HepG2 (cell line): Measurements from ENCODE around the gene BCORL1. TPM values are rescaled to one million over a fixed set of nuclear protein-coding genes. Genes with fewer than 3 reads are reported as not detected.
A peak's percentile ranks its signal among the peaks of the same experiment; 100 is the strongest.

ENCODE experiments used
- BCL6 ChIP-seq: IDR thresholded peaks from 2 replicates; pipeline ENCODE4 v1.6.1; 2016; ENCODE audit warnings: missing genetic modification reagents, missing compliant biosample characterization
- FIP1L1 ChIP-seq: fragments of 200-400 bp; formaldehyde crosslinking; IDR thresholded peaks from 2 replicates; pipeline ENCODE4 v1.6.1; 2018; ENCODE audit warnings: low read depth, mild to moderate bottlenecking, low read length, moderate library complexity, borderline replicate concordance; ENCODE audit not compliant: insufficient read depth
- GABPB1 ChIP-seq: IDR thresholded peaks from 2 replicates; pipeline ENCODE4 v1.6.1; 2016; ENCODE audit warnings: mild to moderate bottlenecking, missing genetic modification reagents, moderate library complexity, missing compliant biosample characterization
- NONO ChIP-seq, 2 experiments: fragments of 450-650 bp in 1 of 2; sonication (generic) in 1 of 2; formaldehyde crosslinking in 1 of 2; IDR thresholded peaks in 1 of 2; conservative IDR thresholded peaks in 1 of 2; 2 replicates each; pipeline versions ENCODE4 v1.6.1 to v1.8.0; 2017 to 2022; ENCODE audit warnings: mild to moderate bottlenecking in 1 of 2, missing genetic modification reagents in 1 of 2, moderate library complexity in 1 of 2
- PHF21A ChIP-seq: sonication (generic); formaldehyde crosslinking; IDR thresholded peaks from 2 replicates; pipeline ENCODE4 v1.5.0; 2020; ENCODE audit warnings: mild to moderate bottlenecking, missing genetic modification reagents
- PHF8 ChIP-seq: sonication (generic); formaldehyde crosslinking; IDR thresholded peaks from 2 replicates; pipeline ENCODE4 v1.5.0; 2020; ENCODE audit warnings: missing genetic modification reagents
- POLR2G ChIP-seq: fragments of 200-400 bp; formaldehyde crosslinking; IDR thresholded peaks from 2 replicates; pipeline ENCODE4 v1.6.1; 2018; ENCODE audit warnings: mild to moderate bottlenecking, low read depth, low read length, moderate library complexity
- RBM22 ChIP-seq: fragments of 200-400 bp; formaldehyde crosslinking; optimal IDR thresholded peaks from 2 replicates; pipeline ENCODE3; 2017; ENCODE audit warnings: mild to moderate bottlenecking, low read length, moderate library complexity
- XRCC5 ChIP-seq: fragments of 200-400 bp; formaldehyde crosslinking; optimal IDR thresholded peaks from 2 replicates; pipeline ENCODE3; 2017; ENCODE audit warnings: mild to moderate bottlenecking, low read length
- ZSCAN25 ChIP-seq: sonication (generic); formaldehyde crosslinking; IDR thresholded peaks from 2 replicates; pipeline ENCODE4 v1.8.0; 2022; ENCODE audit warnings: mild to moderate bottlenecking, missing genetic modification reagents
- polyA plus RNA-seq, 8 experiments: library from polyadenylated mRNA; depleted of rRNA in 3 of 8; stranded (reverse) in 7 of 8; unstranded in 1 of 8; fragments of >200 nt; fragmentation: Illumina TruSeq in 4 of 8; extraction: Trizol in 4 of 8; gene quantifications; 2 replicates each; pipeline versions ENCODE4 v1.2.1 to v1.2.3, GENCODE V29; 2011 to 2016; ENCODE audit warnings: low read depth in 4 of 8, missing spikeins in 1 of 8, mixed read lengths in 1 of 8; ENCODE audit not compliant: insufficient read depth in 1 of 8
- total RNA-seq, 5 experiments: library from RNA; depleted of rRNA; stranded (reverse); fragments of >200 nt; fragmentation: Illumina TruSeq; extraction: Trizol; gene quantifications; 2 replicates each; pipeline ENCODE4 v1.2.3, GENCODE V29; 2016; ENCODE audit warnings: low read depth in 1 of 5
- TF ChIP-seq, protein P1 (sequence below): sonication (generic); formaldehyde crosslinking; IDR thresholded peaks from 2 replicates; pipeline ENCODE4 v1.4.0; 2020; ENCODE audit warnings: mild to moderate bottlenecking, missing genetic modification reagents
- TF ChIP-seq, protein P2 (sequence below): sonication (generic); formaldehyde crosslinking; IDR thresholded peaks from 2 replicates; pipeline ENCODE4 v1.5.1; 2020; ENCODE audit warnings: mild to moderate bottlenecking, missing genetic modification reagents, moderate library complexity
- TF ChIP-seq, protein P3 (sequence below): sonication (generic); formaldehyde crosslinking; conservative IDR thresholded peaks from 2 replicates; pipeline ENCODE4 v1.4.0; 2020; ENCODE audit warnings: mild to moderate bottlenecking, missing genetic modification reagents, moderate library complexity
- TF ChIP-seq, protein P4 (sequence below): sonication (generic); formaldehyde crosslinking; IDR thresholded peaks from 2 replicates; pipeline ENCODE4 v1.5.1; 2020; ENCODE audit warnings: missing genetic modification reagents, mild to moderate bottlenecking, borderline replicate concordance
- TF ChIP-seq, protein P5 (sequence below): sonication (generic); formaldehyde crosslinking; IDR thresholded peaks from 2 replicates; pipeline ENCODE4; 2020; ENCODE audit warnings: missing genetic modification reagents, mild to moderate bottlenecking, borderline replicate concordance

Gene BCORL1
- total and polyA plus RNA-seq, 2 of the 13 experiments (the other 11 are each of a cell fraction or from before 2014, with no cell fraction given), result 0.67 to 1.4 TPM

DNA sequence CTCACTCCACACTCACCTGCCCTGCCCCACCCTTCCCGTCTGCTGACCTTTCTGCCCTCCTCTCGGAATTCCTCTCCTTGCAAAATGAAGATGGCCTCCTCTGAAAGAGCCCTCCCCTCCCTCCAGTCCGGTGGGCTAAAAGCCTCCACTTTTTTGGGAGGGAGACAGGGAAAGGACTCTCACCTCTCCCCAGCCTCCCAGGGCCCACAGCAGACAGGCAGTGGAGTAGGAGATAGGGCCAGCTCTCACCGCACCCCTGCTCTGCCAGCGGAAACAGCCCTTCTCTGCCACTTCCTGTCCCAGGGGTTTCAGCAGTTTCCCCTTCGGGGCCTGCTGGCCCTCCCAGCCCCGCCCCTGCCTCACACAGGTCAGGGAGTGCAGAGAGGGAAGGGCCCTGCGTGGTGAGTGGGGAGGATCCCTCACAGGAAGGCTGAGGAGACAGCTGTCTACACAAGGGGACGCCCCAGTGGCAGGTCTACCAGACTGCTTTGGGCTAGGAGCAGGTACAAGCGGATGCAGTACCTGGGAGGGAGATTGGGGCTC is 109.6 kb downstream of the BCORL1 start (continued):
- TF ChIP-seq, protein P1, sequence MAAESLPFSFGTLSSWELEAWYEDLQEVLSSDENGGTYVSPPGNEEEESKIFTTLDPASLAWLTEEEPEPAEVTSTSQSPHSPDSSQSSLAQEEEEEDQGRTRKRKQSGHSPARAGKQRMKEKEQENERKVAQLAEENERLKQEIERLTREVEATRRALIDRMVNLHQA, result no peak
- TF ChIP-seq NONO (IDR thresholded peaks at IDR 0.05) (no peak), NONO (CRISPR knock-in tag; conservative IDR thresholded peaks at IDR 0.05) (0 out of 2 replicates have a peak, but pooled peaks have one; percentile 28), POLR2G (peak; percentile 63; the same call in 1 of the 2 replicates), GABPB1 (peak; percentile 74), ZSCAN25 (peak; percentile 99), PHF8 (CRISPR knock-in tag) (peak; percentile 56; the same call in 1 of the 2 replicates), FIP1L1 (no peak), XRCC5 (peak; percentile 65), BCL6 (CRISPR knock-in tag) (no peak), PHF21A (CRISPR knock-in tag) (peak; percentile 64; the same call in 1 of the 2 replicates), RBM22 (no peak)
- TF ChIP-seq, protein P2, sequence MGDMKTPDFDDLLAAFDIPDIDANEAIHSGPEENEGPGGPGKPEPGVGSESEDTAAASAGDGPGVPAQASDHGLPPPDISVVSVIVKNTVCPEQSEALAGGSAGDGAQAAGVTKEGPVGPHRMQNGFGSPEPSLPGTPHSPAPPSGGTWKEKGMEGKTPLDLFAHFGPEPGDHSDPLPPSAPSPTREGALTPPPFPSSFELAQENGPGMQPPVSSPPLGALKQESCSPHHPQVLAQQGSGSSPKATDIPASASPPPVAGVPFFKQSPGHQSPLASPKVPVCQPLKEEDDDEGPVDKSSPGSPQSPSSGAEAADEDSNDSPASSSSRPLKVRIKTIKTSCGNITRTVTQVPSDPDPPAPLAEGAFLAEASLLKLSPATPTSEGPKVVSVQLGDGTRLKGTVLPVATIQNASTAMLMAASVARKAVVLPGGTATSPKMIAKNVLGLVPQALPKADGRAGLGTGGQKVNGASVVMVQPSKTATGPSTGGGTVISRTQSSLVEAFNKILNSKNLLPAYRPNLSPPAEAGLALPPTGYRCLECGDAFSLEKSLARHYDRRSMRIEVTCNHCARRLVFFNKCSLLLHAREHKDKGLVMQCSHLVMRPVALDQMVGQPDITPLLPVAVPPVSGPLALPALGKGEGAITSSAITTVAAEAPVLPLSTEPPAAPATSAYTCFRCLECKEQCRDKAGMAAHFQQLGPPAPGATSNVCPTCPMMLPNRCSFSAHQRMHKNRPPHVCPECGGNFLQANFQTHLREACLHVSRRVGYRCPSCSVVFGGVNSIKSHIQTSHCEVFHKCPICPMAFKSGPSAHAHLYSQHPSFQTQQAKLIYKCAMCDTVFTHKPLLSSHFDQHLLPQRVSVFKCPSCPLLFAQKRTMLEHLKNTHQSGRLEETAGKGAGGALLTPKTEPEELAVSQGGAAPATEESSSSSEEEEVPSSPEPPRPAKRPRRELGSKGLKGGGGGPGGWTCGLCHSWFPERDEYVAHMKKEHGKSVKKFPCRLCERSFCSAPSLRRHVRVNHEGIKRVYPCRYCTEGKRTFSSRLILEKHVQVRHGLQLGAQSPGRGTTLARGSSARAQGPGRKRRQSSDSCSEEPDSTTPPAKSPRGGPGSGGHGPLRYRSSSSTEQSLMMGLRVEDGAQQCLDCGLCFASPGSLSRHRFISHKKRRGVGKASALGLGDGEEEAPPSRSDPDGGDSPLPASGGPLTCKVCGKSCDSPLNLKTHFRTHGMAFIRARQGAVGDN (CRISPR knock-in tag), result peak; percentile 66
- TF ChIP-seq, protein P3, sequence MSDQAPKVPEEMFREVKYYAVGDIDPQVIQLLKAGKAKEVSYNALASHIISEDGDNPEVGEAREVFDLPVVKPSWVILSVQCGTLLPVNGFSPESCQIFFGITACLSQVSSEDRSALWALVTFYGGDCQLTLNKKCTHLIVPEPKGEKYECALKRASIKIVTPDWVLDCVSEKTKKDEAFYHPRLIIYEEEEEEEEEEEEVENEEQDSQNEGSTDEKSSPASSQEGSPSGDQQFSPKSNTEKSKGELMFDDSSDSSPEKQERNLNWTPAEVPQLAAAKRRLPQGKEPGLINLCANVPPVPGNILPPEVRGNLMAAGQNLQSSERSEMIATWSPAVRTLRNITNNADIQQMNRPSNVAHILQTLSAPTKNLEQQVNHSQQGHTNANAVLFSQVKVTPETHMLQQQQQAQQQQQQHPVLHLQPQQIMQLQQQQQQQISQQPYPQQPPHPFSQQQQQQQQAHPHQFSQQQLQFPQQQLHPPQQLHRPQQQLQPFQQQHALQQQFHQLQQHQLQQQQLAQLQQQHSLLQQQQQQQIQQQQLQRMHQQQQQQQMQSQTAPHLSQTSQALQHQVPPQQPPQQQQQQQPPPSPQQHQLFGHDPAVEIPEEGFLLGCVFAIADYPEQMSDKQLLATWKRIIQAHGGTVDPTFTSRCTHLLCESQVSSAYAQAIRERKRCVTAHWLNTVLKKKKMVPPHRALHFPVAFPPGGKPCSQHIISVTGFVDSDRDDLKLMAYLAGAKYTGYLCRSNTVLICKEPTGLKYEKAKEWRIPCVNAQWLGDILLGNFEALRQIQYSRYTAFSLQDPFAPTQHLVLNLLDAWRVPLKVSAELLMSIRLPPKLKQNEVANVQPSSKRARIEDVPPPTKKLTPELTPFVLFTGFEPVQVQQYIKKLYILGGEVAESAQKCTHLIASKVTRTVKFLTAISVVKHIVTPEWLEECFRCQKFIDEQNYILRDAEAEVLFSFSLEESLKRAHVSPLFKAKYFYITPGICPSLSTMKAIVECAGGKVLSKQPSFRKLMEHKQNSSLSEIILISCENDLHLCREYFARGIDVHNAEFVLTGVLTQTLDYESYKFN (CRISPR knock-in tag), result peak; percentile 29; the same call in 1 of the 2 replicates
- TF ChIP-seq, protein P4, sequence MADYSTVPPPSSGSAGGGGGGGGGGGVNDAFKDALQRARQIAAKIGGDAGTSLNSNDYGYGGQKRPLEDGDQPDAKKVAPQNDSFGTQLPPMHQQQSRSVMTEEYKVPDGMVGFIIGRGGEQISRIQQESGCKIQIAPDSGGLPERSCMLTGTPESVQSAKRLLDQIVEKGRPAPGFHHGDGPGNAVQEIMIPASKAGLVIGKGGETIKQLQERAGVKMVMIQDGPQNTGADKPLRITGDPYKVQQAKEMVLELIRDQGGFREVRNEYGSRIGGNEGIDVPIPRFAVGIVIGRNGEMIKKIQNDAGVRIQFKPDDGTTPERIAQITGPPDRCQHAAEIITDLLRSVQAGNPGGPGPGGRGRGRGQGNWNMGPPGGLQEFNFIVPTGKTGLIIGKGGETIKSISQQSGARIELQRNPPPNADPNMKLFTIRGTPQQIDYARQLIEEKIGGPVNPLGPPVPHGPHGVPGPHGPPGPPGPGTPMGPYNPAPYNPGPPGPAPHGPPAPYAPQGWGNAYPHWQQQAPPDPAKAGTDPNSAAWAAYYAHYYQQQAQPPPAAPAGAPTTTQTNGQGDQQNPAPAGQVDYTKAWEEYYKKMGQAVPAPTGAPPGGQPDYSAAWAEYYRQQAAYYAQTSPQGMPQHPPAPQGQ, result no peak
- TF ChIP-seq, protein P5, sequence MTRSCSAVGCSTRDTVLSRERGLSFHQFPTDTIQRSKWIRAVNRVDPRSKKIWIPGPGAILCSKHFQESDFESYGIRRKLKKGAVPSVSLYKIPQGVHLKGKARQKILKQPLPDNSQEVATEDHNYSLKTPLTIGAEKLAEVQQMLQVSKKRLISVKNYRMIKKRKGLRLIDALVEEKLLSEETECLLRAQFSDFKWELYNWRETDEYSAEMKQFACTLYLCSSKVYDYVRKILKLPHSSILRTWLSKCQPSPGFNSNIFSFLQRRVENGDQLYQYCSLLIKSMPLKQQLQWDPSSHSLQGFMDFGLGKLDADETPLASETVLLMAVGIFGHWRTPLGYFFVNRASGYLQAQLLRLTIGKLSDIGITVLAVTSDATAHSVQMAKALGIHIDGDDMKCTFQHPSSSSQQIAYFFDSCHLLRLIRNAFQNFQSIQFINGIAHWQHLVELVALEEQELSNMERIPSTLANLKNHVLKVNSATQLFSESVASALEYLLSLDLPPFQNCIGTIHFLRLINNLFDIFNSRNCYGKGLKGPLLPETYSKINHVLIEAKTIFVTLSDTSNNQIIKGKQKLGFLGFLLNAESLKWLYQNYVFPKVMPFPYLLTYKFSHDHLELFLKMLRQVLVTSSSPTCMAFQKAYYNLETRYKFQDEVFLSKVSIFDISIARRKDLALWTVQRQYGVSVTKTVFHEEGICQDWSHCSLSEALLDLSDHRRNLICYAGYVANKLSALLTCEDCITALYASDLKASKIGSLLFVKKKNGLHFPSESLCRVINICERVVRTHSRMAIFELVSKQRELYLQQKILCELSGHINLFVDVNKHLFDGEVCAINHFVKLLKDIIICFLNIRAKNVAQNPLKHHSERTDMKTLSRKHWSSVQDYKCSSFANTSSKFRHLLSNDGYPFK (CRISPR knock-in tag), result peak; percentile 50; the same call in 1 of the 2 replicates
